GM18511 (cell line): Measurements from ENCODE around the gene INSIG2.
A peak's percentile ranks its signal among the peaks of the same experiment; 100 is the strongest.

ENCODE experiments used
- ATAC-seq: cut with Tn5 transposase; IDR thresholded peaks from one replicate; pipeline ENCODE4 v1.9.1; 2021; ENCODE audit warnings: mild to moderate bottlenecking, moderate library complexity; ENCODE audit not compliant: unreplicated experiment

Gene INSIG2

DNA sequence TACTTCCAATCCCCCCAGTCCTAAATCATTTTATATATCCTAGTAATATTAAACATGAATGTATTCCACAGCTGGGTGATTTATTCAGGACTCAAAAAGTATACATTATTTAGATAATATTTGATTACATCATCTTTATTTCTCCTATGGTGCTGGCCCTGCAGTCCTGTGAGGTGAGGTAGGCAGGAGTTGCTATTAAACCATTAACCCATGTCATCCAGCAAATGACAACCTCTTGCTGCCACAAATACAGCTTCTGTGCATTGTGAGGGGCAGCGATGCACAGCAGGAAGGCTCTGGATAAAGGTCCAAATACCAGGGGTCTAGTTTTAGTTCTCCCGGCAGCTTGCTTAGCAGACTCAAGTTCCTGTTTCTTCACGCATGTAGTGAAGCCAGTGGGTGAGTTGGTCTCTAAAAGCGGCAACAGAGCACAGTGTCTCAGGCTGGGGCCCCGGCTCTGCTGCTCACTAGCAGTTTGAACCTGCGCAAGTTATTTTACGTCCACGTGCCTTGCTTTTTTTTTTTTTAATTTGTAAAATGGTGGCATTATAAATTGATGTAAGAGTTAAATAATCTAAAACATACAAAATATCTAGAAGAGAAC lies 36.1 kb downstream of the INSIG2 start:
- ATAC-seq = no peak

DNA sequence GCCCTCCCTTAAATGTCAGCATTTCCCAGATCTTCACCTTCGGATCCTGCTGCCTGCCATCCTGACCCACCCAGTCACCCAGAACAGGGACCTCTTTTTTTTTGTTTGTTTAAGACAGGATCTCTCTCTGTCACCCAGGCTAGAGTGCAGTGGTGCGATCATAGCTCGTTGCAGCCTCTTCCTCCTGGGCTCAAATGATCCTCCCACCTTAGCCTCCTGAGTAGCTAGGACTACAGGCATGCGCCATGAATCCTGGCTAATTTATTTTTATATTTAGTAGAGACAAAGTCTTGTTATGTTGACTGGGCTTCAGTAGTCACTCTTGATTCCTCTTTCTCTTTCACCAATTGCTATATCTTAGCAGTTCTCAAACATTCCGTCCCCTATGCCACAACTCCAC lies 39.0 kb downstream of the INSIG2 start:
- ATAC-seq = no peak

- ATAC-seq = no peak
Observed at GRCh38 chr2:118128826-118129225, 40.6 kb downstream of the INSIG2 start.

GRCh38 chr2:118130385-118130784 lies 42.1 kb downstream of the INSIG2 start:
- ATAC-seq = no peak

GRCh38 chr2:118131771-118132170 lies 43.5 kb downstream of the INSIG2 start:
- no peak for ATAC-seq

DNA sequence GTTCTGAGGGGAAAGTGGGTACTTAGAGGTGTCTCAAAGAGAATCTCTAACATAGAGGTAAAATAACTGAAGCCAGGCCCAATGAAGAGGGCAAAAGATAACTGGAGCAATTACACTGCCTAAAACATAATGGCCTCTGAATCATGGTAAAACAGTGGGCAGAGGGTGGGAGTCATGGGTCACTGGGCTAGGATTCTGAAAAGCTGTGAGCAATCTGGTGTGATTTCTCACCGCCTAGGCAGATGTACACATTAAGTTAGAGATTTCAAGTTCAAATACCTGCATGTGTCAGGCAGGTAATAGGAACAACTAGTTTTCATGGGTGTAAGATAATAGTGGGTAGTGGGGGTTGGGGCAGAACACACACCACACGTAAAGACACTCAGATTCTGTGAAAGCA lies 45.6 kb downstream of the INSIG2 start:
- no peak for ATAC-seq

DNA sequence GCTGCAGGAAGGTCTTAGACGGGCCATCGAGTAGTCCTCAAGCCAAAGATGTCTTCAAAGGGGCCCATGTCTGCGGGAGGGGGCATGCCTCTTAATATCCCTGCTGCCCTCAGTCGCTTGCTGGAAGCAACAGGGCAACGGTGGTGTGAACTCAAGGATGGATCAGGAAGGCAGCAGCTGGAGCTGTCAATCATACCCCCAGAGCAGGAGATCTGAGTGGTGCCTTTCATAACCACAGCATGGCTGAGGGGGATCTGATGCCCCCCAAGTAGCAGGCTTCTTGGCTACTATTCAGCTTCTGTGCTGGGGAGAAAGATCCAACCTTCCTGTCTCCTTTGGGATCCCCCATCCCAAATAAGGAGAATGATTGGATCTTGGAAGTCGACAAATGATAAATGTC lies 46.4 kb downstream of the INSIG2 start:
- no peak for ATAC-seq

DNA sequence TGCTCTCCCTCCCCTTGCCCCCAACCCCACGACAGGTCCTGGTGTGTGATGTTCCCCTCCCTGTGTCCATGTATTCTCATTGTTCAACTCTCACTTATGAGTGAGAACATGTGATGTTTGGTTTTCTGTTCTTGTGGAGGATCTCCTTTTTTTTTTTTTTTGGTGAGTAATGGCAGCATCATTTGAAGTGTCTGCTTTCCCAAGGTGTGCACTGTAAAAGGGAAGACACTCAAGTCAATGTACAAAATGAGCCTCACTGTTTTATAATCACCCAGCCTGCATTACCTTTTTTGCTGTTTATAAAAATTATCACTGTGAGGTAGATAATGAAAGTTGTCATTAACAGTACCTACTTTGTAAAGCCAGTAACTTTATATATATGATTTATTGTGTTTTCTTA lies 56.9 kb downstream of the INSIG2 start:
- no peak for ATAC-seq

- no peak for ATAC-seq
Observed at GRCh38 chr2:118145806-118146205, 57.5 kb downstream of the INSIG2 start.

DNA sequence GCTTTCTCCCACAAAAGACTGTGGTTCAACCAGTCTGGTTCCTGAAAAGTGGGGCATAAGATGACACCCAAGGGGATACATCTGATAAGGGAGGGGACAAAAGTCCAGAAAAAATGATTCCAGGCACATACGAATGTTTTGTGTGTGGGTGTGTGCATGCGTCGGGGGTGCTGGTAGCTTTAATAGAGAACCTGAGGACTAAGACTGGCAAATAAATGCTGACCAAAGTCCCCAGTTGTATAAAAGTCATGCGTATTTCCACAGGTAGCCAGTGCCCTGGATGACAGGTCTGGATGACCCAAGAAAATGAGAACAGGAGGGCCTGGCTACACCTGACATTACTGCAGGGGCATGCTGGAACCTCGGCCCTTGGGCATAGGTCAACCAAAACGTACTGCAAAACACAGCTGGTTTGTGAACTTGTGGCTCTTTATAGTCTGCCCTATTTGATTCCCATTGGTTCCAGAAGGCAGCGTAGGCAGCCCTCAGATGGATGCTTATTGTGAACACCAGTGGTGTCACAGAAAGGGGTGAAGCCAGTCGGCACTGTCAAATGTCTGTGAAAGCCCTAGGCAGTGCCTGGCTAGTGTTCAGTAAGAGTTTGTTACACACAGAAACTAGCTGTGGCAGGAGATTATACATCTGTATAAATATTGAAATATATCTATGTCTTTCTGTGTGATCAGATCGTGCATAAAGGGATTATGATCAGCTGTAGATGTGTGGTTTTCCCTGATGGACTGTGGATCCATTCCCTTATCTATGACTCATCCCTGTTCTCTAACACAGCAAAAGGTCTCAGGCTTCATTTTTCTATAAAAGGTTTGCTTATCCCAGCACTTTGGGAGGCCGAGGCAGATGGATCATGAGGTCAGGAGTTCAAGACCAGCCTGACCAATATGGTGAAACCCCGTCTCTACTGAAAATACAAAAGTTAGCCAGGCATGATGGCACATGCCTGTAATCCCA lies 58.3 kb downstream of the INSIG2 start:
- no peak for ATAC-seq

DNA sequence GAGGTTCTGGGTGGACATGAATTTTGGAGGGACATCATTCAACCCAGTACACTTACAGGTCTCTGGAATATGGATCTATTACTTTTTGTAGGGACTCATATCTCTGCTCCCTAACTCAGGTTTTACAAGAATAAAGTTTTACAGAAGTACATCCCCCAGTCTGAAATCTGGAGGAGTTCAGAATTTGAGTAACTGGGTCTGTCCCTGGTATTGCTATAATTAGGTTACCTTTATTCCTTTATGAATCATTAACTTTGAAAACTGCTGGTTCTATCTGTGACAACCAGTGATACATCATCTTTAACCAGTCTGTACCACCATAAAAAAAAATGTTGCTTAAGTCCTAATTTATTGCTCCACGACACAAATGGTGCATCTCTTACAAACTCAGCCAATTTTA lies 59.9 kb downstream of the INSIG2 start:
- ATAC-seq = peak; percentile 84

- ATAC-seq = peak; percentile 51
Observed at GRCh38 chr2:118148809-118149208, 60.5 kb downstream of the INSIG2 start.

GRCh38 chr2:118150294-118150693 lies 62.0 kb downstream of the INSIG2 start:
- ATAC-seq = no peak

- no peak for ATAC-seq
Observed at GRCh38 chr2:118151831-118152230, 63.6 kb downstream of the INSIG2 start.

DNA sequence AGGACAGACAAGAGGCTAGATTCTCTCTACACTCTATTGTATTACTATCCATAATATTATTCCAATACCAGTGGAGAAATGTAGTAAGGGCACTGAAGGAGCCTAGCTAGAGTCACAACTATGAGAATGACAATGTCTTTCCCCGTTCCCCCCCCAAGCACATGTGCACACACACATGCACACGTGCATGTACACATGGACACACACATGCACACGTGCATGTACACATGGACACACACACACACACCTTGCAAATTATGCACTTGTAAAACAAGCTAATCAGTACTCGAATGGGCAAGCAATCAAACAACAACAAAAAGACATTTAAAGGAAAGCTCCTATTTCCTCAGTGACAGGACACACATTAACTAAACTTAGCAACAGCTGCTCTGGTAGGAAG lies 65.2 kb downstream of the INSIG2 start:
- ATAC-seq = no peak

DNA sequence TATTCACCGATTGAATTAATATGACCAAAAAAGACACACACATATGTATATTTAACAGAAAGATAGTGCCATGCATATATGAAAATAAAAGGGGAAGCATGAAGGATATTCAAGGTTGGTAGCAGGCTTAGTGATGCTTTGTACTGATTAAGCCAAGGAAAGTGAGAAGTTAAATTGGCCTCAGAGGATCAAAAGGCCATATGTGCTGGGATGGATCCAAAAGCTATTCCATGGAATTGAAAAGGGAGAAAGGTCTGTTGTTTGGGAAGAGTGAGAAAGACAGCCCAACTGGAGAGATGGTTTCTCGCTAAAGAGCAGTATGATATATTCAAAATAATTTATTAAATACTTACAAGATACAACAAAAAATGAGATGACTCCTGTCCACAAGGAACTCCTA lies 65.9 kb downstream of the INSIG2 start:
- ATAC-seq = no peak
